GM21381 (cell line): ENCODE data around the gene LCOR.
"Not testable (repeated sequence)": the region's sequence is repeated elsewhere in the genome, so short reads cannot be mapped to it uniquely, and the experiment has no call there.

Source experiments
- ATAC-seq: cut with Tn5 transposase; IDR thresholded peaks from one replicate; pipeline ENCODE4 v1.9.1; 2021; ENCODE audit warnings: mild to moderate bottlenecking, moderate library complexity; ENCODE audit not compliant: unreplicated experiment

The LCOR gene

GRCh38 chr10:96838529-96838928 lies 6.4 kb downstream of the LCOR start:
- no peak for ATAC-seq

DNA sequence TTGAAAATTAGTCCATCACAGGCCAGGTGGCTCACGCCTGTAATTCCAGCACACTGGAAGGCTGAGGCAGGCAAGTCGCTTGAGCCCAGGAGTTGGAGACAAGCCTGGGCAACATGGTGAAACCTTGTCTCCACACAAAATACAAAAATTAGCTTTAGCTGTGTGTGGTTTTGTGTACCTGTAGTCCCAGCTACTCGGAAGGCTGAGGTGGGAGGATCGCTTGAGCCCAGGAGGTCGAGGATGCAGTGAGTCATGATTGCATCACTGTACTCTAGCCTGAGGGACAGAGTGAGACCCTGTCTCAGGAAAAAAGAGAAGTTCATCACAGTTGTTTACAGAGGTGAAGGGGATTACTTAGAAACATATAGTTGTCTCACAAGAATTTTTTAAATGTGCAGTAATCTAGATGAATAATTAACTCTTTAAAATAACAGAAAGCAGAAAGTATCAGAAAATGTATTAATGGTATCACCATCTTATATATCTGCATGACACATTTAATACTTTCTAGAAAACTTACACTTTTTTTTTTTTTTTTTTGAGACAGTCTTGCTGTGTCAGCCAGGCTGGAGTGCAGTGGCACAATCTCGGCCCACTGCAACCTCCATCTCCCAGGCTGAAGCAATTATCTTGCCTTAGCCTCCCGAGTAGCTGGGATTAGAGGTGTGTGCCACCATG lies 8.9 kb downstream of the LCOR start:
- ATAC-seq = no peak

DNA sequence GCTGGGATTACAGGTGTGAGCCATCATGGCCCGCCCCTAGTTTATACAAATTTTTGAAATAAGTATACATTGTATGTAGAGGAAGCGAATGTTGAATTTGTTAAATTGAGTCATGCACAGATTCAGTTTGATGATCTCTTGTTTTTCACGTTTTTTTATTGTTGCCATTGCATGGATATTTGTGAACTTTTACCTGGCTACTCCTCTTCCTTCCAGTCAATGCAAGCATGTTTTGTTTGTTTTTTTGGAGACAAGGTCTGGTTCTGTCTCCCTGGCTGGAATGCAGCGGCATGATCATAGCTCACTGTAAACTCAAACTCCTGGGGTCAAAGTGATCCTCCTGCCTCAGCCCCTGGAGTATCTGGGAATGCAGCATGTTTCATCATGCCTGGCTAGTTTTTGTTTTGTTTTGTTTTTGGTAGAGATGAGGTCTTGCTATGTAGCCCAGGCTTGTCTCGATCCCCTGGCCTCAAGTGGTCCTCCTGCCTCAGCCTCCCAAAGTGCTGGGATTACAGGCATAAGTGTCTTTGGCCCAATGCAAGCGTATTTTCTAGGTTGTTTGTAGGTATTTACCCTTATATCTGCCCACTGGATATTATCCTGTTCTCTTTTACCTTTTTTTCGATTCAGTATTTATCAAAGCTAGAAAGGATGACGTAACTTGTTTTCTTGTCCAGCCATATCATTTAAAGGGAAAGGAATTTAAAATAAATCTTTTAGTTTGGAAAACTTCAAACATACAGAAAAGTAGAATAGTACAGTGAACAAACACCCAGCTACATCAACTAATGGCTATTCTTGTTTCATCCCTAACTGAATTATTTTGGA lies 11.0 kb downstream of the LCOR start:
- no peak for ATAC-seq

- no peak for ATAC-seq
Measured at GRCh38 chr10:96843823-96844222, 11.7 kb downstream of the LCOR start.

- ATAC-seq = no peak
Measured at GRCh38 chr10:96846395-96846794, 14.3 kb downstream of the LCOR start.

DNA sequence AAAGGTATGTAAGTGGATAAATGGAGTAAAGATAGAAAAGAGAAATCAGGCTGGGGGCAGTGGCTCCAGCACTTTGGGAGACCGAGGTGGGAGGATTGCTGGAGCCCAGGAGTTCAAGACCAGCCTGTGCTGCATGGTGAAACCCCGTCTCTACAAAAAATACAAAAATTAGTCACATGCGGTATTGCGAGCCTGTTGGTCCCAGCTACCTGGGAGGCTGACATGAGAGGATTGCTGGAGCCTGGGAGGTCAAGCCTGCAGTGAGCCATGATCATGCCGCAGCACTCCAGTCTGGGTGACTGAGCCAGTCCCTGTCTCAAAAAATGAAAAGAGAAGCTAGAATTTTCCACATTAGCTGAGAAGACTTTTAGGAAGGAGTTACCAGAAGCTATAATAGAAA lies 14.8 kb downstream of the LCOR start:
- ATAC-seq = no peak

DNA sequence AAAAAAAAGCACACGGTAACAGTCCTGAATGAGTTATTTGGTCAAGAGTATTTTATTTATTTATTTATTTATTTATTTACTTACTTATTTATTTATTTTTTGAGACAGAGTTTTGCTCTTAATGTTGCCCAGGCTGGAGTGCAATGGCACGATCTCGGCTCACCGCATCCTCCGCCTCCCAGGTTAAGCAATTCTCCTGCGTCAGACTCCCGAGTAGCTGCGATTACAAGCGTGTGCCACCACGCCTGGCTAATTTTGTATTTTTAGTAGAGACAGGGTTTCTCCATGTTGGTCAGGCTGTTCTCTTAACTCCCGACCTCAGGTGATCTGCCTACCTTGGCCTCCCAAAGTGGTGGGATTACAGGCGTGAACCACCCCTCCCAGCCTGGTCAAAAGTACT lies 15.3 kb downstream of the LCOR start:
- ATAC-seq = not testable (repeated sequence)

DNA sequence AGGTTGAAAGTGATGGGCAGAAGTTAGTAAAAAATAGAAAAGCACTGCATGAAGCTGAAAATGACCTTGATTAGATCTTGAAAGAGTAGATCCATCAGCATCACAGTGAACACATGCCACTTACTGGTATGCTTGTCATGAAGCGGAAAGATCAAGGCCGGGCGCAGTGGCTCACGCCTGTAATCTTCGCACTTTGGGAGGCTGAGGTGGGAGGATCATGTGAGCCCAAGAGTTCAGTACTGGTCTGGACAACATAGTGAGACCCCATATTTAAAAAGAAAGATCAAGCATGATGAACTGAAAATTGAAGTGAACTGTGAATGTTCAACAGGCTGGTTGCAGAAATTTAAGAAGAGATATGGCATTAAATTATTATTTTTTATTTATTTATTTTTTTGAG lies 18.0 kb downstream of the LCOR start:
- ATAC-seq = no peak

GRCh38 chr10:96850825-96851224 lies 18.7 kb downstream of the LCOR start:
- ATAC-seq = no peak

DNA sequence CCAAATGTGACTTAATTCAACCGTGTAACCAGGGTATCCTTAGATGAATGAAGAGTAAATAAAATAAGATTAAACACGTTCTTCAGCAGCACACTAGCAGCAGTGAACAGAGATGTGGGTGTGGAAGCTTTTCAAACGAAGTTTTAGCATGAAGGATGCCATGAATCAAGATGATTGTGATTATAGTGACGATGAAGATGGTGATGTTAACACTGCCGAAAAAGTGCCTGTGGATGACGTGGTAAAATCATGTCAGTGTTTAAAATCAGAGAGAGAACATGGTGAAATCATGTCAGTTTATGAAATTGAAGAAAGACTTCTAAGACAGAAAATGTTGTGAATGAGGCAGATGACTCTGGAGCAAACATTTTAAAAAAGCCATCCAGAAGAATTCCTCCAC lies 19.2 kb downstream of the LCOR start:
- no peak for ATAC-seq

- ATAC-seq = no peak
Measured at GRCh38 chr10:96856317-96856716, 24.2 kb downstream of the LCOR start.

DNA sequence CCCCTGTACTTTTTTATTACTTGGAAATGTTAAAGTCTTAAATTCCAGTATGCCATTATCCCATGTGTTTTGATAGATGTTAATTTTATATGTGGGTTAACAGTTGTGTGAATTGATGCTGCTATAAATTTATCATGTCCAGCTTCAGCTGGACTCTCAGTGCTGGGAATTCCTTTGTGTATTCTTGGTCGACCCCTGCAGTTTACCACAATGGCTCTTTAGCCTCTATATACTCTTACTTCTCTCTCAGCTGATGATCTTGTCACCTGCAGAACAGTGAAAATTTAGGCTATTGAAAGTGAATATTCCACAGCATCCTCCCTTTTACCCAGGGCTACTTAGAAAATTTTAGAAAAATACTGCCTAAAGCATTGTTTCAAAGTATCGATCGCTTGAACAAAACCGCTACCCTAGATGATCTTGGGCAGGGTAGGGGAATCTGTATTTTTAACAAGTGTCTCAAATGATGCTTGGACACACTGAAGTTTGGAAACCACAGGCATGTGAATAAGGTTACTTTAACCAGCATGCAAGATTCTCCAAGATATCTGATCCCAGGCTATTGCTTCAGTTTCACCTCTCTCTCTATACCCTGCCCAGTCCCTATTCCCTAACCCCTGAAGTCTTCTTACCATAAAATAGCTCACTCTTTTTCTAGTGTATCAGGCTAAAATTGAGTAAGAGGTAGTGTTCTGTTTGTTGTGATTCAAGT lies 25.4 kb downstream of the LCOR start:
- no peak for ATAC-seq

DNA sequence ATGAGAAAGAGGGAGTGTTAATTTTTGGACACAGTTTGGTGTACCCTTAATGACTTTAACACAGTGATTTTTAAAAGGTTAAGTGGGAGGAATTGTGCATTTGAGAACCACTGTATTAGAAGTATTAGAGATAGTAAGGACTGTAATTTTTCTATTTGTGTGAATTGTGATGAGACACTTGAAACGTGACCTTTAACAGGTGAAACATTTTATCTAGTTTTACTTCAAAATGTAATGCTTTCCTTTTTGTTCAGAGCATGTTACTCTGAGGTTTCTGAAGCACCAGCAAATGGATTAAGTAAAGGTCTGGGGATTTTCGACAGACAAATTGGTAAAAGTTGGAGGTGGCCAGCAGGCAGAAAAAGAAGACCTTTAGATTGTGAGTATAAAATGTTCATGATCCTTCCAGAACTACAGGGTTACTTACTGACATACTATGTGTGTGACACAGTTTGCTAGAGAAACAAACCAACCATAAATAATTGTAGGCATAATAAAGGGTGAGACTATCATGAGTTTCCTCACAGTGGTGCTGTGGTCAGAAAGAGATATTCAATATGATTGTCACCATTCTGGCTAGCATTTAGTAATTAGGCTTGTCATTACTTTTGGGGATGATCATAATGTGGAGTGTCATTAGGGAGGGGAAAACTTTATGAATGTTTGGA lies 26.1 kb downstream of the LCOR start:
- no peak for ATAC-seq

DNA sequence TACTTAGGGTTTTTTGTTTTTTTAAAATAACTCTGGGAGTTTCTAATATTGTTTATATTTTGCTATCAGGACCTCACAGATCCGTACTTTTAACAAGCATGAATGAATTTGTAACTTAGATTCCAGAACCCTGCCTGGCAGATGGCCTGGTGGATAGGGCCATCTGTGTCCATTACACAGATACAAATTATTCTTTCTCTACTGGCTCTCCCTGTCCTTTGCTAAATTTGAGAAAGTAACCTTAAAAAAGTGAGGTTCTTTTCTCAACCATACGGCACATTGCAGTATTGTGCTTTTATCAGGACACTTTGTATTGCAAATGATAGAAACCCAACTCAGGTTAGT lies 26.6 kb downstream of the LCOR start:
- no peak for ATAC-seq

- no peak for ATAC-seq
Measured at GRCh38 chr10:96860631-96861277, 28.7 kb downstream of the LCOR start.

GRCh38 chr10:96863922-96864543 lies 31.9 kb downstream of the LCOR start:
- ATAC-seq = peak; percentile 63

DNA sequence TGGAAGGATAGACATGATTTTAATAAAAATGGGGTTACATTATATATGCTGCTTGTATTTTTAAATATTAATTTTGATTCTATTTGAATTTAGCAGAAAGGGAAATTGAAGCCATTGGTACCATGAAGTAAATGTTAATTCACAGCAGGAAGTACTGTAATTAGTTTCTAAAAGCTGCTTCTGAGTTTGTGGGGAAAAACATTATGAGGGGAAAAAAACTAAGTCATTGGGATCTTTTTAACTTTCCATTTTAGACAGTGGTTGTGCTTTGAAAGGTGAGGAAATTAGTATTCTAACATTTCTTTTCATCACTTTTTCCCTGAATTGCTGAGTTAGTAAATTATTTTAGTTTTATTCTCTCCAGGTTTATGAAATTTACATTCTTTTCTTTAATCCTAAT lies 41.0 kb downstream of the LCOR start:
- ATAC-seq = no peak

DNA sequence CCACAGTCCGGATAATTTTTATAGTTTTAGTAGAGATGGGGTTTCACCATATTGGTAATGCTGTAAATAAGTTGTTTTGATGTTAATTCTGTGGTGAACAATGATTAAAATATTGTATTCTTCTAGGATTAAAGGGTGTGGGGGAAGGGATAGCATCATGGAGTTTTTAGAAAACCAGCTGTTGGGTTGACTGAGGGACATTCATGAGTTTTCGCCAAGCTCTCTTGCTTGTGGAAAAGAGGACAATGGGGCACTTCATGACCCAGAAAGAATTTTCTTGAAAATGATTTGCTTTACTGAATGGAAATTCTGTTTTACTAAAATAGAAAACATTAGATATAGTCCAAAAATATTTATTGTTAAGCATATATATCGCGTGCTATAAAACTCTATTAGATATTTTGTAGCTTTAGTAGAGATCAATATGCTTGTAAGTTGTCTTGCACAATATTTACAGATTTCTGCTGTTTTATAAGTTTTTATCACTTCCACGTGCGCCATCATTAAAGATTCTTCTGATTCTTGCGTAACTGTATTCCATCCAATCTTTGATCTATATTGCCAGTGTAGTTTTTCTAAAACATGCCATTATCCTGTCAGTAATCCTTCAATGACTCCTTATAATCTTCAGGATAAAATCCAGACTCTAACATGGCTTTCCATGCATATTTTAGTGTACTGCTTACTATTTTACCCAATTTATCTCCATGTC lies 41.8 kb downstream of the LCOR start:
- no peak for ATAC-seq

DNA sequence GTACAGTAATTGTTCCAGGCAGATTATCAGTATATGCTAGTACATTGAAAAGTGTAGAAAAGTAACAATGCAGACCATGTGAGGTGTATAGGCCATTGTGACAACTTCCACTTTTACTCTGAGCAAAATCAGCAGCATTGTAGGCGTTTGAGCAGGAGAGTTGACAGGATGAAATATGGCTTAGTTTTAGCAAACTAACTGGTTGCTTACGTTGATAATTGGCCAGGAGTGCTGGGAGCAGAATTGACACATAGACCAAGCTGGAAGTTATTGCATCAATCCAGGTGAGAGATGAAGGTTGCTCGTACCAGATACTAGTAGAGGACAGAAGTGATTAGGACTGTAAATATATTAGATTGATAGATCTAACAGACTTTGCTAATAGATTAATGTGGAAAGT lies 46.0 kb downstream of the LCOR start:
- no peak for ATAC-seq

DNA sequence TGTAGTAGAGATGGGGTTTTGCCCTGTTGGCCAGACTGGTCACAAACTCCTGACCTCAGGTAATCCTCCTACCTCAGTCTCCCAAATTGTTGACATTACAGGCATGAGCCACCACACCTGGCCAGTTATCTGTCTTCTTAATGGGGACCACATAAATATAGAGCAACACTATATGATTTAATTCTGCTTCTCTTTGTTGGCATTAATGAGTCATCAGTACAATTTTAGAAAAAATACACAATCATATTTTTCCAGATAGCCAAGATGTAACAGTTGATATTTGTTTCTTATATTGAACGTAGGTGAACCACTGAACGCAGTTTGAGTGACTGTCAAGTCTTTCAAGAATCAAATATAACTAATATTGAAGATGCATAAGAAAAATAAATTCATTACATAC lies 48.5 kb downstream of the LCOR start:
- no peak for ATAC-seq
